ENCODE results near the gene SLC38A3.
A peak's percentile ranks its signal among the peaks of the same experiment; 100 is the strongest.

GRCh38 chr3:50210510-50211367 is 5.7 kb downstream of the SLC38A3 start:
- TF ChIP-seq BCL11A (IDR thresholded peaks at IDR 0.05; ENCODE audit: low read depth in 2 of 2, low read length in 2 of 2) (no peak), SP2 (IDR thresholded peaks at IDR 0.05; ENCODE audit: low read length) (no peak), POLR2AphosphoS5 (IDR thresholded peaks at IDR 0.05; ENCODE audit: low read depth, low read length) (no peak), POU5F1 (IDR thresholded peaks at IDR 0.05; ENCODE audit: low read depth, low read length) (peak; percentile 91)

Data from H1 (cell line).